ENCODE data around the gene EML2.
A peak's percentile ranks its signal among the peaks of the same experiment; 100 is the strongest.
"Not testable (repeated sequence)": the region's sequence is repeated elsewhere in the genome, so short reads cannot be mapped to it uniquely, and the experiment has no call there.

EML2 gene, protein sequence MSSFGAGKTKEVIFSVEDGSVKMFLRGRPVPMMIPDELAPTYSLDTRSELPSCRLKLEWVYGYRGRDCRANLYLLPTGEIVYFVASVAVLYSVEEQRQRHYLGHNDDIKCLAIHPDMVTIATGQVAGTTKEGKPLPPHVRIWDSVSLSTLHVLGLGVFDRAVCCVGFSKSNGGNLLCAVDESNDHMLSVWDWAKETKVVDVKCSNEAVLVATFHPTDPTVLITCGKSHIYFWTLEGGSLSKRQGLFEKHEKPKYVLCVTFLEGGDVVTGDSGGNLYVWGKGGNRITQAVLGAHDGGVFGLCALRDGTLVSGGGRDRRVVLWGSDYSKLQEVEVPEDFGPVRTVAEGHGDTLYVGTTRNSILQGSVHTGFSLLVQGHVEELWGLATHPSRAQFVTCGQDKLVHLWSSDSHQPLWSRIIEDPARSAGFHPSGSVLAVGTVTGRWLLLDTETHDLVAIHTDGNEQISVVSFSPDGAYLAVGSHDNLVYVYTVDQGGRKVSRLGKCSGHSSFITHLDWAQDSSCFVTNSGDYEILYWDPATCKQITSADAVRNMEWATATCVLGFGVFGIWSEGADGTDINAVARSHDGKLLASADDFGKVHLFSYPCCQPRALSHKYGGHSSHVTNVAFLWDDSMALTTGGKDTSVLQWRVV

DNA sequence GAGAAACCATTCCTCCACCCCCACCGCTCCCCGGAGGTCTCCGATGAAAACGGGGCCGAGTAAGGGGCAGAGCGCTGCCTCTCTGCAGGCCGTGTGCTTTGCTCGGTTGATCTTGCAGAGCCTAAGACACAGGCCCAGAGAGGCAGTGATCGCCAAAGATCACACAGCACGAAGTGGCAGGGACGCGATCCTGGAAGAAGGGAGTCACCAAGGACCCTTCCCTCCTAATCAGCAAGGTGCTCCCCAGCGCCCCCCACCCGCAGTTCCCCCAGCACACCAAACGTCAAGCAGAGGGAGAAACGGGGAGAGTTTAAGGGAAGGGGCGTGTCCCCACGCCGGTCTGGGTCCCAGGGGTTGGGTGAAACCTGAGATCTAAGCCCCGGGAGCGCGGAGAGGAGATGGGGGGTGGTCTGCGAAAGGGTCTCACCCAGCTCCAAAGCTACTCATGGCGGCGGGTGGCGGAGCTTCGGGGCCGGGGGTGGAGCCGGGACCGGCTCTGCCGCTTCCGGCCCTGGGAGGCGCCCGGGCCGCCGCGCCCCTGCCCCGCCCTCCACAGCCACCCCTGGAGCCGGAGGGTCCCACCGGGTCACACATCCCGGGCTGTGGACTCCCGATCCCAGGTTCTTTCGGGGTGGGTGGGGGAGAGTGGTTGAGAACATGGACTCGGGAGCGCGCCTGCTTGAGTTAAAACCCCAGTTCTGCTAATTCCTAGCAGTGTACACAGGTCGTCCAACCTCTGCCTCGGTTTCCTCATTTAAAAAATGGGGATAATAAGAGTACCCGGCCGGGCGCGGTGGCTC lies at the start of gene EML2:
Gene EML2, minus strand, starts transcription at position 468 of the 800 bp plus-strand sequence. Its CDS starts 21 bp downstream, at position 447.
- DNase-seq (ENCODE audit: low spot score): peak; percentile 76

DNA sequence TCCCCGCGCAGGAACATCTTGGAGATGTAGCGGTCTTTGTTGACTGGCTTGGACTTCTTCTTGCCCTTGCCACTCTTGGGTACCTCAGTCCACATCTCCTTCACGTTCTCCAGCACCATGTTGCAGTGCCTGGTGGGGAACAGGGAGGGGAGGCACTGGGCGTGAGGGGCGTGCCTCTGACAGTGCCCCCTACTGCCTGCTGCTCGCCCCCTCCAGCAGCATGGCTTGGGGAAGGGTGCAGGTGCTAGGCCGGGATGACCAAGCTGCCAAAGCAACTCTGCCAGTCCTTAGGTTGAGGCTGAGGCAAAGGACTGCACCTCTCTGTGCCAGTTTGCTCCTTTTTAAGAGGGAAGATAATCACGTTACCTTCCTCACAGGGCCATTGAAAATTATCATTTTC lies 48.4 kb upstream of the EML2 start:
- no peak for DNase-seq (ENCODE audit: low spot score)

DNA sequence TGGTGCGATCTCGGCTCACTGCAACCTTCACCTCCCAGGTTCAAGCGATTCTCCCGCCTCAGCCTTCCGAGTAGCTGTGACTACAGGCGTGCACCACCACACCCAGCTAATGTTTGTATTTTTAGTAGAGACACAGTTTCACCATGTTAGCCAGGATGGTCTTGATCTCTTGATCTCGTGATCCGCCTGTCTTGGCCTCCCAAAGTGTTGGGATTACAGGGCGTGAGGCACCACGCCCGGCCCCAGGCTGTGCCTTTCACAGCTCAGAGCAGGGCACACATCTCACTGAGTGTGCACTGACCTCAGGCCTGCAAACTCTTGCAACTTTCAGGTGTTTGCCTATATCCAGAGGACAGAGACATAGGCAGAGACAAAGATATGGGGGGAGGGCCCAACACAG lies 45.8 kb upstream of the EML2 start:
- not testable (repeated sequence) for DNase-seq (ENCODE audit: low spot score)

DNA sequence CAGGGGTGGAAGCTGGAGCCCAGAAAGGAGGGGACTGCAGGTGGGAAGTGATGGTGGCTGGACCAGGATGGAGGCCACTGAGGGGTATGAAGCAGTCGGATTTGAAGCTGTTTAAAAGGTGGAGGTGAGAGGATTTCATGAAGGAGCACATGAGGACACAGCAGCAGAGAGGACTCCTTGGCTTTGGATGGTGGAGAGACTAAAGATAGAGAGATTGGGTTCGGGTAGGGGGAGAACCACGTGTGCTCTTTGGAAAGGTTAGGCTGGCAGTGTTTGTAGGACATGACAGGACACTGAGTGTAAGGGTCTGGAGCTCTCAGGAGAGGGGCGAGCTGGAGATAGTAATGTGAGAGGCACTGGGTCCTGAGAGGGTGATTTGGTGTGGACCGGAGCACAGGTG lies 43.7 kb upstream of the EML2 start:
- DNase-seq (ENCODE audit: low spot score): no peak

DNA sequence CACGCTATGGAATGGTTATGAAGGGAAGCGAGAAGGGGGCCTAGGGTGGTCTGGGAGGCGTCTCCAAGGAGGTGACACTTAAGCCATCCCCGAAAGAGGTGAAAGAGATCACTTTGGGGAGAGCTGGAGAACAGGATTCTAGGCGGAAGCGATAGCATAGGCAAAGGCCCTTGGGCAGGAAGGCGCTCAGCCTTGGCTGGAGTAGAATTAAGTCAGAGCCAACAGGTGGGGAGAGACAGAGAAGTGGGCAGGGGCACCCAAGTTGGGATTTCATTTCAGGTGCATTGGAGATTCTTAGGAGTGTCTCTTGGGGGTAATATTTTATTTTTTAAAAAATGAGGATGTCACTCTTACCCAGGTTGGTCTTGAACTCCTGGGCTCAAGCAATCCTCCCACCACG lies 42.9 kb upstream of the EML2 start:
- no peak for DNase-seq (ENCODE audit: low spot score)

DNA sequence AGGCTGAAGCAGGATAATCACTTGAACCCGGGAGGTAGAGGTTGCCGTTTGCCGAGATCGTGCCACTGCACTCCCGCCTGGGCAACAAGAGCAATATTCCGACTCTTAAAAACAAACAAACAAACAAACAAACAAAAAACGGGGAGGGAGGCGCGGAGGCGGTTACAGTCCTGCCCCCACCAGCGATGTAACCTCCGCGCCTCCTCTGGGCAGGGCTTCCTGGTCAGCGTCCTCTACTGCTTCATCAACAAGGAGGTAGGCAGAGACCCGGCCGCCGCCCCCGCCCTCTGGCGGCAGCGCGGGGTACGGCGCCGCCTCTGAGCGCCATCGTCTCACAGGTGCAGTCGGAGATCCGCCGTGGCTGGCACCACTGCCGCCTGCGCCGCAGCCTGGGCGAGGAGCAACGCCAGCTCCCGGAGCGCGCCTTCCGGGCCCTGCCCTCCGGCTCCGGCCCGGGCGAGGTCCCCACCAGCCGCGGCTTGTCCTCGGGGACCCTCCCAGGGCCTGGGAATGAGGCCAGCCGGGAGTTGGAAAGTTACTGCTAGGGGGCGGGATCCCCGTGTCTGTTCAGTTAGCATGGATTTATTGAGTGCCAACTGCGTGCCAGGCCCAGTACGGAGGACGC lies 42.3 kb upstream of the EML2 start:
- peak; percentile 90 for DNase-seq (ENCODE audit: low spot score)

DNA sequence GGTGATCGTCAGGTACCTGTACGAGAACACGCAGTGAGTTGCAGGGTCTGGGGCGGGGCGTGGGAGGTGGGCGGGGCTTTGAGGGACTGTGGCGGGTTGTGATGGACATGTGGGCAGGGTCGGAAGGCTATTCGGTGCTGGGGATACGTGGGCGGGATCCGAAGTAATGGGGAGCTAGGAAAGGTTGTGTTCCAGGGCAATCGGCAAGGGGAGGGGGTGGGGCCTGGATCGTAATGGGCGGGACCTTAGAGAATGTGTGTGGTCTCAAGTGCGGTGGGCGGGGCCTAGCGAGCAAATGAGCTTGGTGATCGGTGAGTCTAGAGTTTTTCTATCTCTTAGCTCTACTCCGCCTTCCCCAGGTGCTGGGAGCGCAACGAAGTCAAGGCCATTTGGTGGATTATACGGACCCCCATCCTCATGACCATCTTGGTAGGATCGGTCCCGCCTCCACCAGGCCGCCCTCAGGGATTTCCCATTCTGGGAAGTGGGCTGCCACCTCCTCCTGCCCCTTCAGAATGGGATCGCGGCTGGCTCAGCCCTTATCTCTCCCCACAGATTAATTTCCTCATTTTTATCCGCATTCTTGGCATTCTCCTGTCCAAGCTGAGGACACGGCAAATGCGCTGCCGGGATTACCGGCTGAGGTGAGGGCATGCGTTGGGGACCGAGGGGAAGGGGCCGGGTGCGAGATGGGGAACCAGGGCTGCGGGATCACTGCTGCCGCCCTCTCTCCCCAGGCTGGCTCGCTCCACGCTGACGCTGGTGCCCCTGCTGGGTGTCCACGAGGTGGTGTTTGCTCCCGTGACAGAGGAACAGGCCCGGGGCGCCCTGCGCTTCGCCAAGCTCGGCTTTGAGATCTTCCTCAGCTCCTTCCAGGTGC lies 38.4 kb upstream of the EML2 start:
- DNase-seq (ENCODE audit: low spot score): peak; percentile 73

DNA sequence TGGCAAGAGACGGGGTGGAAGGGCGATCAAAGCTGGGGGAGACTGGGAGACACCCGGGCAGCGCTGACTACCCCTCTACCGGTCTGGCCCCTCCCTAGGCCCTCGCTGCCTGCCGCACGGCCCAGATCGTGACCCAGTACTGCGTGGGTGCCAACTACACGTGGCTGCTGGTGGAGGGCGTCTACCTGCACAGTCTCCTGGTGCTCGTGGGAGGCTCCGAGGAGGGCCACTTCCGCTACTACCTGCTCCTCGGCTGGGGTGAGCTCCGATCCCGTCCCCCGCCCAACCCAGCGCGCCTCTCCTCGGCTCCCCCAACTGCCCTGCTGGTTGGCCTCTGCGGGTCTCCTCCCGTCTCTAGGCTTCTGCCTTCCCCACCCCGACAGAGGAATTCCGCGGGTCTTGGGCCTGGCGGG lies 37.7 kb upstream of the EML2 start:
- DNase-seq (ENCODE audit: low spot score): peak; percentile 8

DNA sequence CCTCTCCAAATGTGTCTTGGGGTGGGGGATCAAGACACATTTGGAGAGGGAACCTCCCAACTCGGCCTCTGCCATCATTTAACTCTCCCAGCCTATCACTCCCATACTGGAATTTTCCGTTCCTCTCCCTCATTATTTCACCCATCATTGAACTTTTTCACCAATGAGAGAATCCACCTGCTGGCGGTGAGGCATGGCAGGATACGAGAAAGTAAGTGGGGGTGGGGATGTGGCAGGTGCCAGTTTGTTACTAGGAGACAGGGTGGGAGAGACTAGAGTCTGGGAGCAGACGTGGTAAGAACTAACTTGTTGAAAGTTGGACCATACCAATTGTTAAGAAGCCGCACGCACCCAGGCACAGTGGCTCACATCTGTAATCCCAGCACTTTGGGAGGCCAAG lies 35.7 kb upstream of the EML2 start:
- no peak for DNase-seq (ENCODE audit: low spot score)

DNA sequence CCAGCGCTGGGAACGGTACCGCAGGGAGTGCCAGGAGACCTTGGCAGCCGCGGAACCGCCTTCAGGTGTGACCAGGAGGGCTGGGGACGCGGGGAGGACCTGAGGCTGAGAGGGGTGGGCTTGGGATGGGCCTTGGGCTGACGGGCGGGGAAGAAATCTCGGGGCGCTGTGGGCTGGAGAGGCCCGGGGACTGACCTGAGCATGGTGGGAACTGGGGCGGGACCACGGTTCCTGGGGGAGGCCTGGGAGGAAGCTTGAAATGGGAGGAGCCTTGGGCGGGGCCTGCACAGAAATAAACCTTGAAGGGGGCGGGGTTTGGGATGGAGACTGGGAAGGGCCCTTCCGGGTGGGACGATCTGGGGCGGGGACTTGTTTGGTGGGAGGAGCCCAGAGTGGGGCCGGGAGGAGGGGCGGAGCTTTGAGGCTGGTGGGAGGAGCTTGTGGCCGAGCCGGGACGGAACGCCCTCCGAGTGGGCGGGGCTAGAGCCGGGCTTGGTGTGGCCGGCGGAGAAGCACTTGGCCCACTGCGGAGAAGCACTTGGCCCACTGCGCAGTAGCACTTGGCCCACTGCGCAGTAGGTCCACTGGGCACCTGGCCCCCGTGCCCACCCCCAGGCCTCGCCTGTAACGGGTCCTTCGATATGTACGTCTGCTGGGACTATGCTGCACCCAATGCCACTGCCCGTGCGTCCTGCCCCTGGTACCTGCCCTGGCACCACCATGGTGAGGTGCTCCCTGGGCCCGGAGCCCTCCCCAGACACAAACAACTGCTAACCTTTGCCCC lies 31.7 kb upstream of the EML2 start:
- DNase-seq (ENCODE audit: low spot score): peak; percentile 92

DNA sequence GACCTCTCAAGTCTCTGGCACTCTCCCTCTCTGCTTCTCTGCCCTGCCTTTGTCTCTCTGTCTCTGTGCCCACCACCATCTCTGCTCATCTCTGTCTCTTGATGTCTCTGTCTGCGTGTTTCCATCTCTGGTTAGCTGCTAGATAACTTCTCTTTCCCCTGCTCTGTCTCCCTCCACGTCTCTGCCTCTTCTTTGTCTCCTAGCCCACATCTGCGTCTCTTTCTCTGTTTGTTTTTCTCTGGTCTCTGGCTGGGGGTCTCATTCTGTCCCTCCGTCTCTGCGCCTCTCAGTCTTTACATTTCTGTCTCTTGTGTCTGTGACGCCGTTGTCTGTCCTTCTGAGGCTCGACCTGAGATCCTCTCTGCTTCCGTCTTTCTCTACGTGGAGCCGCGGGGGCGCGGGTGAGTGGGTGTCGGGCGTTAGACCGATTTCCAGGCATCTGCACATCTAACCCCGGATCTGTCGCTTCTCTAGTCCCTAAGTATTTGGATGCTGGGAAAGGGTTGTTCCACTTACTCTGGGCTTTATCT lies 29.2 kb upstream of the EML2 start:
- no peak for DNase-seq (ENCODE audit: low spot score)

DNA sequence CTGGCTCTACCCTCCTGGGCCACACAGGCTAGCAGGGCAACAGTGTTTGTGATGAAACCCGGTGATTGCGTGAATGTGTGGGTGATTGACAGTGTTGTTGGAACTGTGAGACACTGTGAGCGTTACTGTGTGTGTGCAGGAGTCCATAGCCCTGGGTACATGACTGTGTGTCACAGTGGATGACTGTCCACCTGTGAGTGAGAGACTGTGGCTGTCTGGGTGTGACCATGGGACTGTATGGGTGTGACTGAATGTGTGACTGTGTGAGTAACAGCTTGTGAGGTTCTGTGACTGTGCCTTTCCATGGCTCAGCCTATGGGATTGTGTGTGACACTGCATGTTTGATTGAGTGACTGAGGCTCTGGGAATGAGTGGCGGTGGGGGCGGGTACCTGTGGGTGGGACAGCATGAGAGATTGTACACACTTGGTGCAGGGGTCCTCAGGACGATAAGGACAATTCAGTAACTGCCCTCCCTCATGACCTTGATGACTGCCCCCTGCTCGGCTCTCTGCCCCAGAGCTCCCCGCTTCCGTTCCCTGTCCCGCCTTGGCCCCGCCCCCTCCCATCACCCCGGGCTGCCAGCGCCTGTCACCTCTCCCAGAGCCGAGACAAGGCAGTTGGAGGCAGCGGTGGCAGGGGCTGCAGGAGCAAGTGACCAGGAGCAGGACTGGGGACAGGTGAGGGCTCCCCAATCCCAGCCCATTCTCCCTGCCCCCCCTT lies 28.6 kb upstream of the EML2 start, which contains the start of gene GIPR:
Gene GIPR, plus strand, starts transcription at position 602 of the 722 bp plus-strand sequence. CDS start 1,300 bp downstream, outside the sequence.
- peak; percentile 57 for DNase-seq (ENCODE audit: low spot score)

DNA sequence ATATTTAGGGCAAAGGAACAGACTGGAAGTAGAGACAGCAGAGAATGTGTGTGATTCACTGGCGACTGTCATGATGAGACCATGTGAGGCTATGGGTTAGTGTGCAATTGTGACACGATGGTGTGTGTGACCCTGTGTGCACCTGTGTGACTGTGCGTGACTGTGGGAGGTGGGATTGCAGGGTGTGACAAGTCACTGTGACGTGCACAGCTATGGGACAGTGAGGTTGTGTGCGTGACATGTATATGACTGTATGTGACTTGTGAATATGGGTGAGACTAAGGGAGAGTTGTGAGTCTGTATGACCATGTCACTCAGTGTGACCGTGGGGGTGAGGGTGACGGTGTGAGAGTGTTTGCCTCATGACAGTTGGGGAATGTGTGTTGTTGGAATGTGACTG lies 25.4 kb upstream of the EML2 start:
- DNase-seq (ENCODE audit: low spot score): no peak

DNA sequence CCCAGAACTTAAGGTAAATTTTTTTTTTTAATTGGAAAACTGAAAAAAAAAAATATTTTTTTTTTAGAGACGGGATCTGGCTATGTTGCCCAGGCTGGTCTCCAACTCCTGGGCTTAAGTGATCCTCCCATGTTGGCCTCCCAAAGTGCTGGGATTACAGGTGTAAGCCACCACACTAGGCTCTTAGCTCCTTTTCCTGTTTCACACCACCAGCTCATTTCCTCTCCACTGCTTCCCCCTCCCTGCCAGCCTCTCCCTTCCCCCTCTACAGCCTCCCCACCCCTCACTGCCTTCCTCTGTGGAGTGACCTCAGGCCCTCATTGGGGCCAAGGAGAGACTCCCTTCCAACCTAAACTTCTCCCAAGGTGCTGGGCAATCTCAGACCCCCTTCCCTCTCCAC lies 24.6 kb upstream of the EML2 start:
- no peak for DNase-seq (ENCODE audit: low spot score)

DNA sequence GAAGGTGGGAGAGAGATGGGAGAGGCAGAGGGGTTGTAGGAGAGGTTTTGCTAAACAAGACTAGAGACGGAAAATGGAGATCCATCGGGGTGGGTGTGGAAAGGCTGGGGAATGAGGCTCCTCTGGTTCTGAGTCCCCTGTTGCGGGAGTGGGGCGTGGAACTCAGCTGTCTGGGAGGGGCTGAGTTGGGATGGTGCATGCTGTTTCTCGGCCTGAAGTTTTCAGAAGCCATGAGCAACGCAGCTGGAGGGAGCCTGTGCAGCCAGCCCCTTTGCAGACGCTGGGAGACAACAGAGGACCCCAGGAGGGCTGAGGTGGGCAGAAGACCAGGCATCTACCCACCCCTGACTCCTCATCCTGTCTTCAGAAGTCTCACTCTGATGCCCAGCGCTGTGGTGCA lies 21.4 kb upstream of the EML2 start:
- DNase-seq (ENCODE audit: low spot score): peak; percentile 6

DNA sequence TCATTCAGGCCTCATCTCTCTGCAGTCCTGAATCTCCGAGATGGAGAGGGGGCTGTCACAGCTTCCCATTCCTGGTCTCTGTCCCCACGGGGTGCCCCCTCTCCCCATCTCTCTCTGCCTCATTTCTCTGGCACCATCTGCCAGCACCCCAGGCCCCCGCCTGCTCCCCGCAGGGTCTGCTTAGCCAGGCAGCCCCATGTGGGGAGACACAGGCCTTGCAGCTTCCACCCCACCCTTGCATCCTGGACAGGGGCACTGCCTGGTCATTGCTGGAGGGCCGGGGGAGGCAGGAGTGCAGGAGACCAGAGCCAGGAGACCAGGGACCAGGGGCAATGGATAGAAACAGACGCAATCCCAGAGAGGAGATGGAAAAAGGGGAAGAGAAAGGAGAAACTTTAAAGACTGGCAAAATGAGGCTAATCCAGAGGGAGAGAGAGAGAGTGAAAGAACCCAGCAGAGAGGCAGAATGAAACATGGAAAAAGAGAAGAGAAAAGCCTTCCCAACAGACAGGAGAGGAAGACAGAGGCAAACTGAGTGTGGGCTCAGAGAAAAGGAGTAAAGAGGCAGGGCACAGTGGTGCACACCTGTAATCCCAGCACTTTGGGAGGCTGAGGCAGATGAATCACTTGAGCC lies 20.0 kb upstream of the EML2 start:
- DNase-seq (ENCODE audit: low spot score): peak; percentile 7

DNA sequence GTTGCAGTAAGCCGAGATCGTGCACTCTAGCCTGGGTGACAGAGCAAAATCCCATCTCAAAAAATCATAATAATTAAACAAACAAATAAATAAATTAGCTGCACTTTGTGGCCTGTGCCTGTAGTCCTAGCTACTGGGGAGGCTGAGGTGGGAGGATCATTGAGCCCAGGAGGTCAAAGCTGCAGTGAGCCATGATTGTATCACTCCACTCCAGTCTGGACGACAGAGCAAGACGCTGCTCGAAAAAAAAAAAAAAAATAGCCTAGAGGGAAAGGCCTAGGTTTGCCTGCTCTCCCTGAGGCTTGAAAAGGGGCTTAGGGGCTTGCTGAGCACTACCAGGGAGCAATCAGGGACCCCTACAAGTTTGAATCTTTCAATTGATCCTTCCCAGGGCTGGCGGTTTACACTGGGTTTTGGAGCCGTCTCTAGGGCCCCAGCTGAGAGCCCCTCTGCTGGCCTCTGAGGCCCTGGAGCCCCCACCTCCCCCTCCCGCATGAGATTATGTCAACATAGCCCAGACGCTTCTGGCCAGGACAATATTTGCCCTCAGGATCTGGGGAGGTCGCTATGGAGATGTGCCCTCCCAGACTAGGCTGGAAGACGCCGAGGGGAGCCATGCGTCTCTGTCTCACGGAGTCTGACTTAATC lies 18.4 kb upstream of the EML2 start:
- no peak for DNase-seq (ENCODE audit: low spot score)

DNA sequence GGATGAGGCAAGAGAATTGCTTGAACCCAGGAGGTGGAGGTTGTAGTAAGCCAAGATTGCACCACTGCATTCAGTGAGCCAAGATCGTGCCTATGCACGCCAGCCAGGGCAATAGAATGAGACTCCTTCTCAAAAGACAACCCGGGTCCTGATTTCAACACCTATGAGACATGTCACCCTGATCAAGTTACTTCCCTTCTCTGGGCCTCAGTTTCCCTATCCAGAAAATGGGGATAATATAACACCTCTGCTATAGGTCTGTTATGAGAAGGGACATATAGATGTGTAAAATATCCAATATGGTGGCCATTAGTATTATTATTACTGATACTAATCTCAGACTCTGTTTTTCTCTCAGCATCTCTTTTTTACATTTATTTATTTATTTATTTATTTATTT lies 15.9 kb upstream of the EML2 start:
- DNase-seq (ENCODE audit: low spot score): no peak
